ENCODE results near the gene DENND10. TPM values are rescaled to one million over a fixed set of nuclear protein-coding genes. Genes with fewer than 3 reads are reported as not detected.
"Not testable (repeated sequence)": the region's sequence is repeated elsewhere in the genome, so short reads cannot be mapped to it uniquely, and the experiment has no call there.

DENND10 gene
- total RNA-seq, 6 experiments from 2014 or later, result 24.0 to 46.4 (median 36.1) TPM

GRCh38 chr10:119143657-119144056 is 39.7 kb downstream of the DENND10 start:
- no peak for ATAC-seq
- 95% methylated on average over 9 of the region's 10 CpGs for WGBS (ENCODE audit: insufficient coverage, low coverage, low lambda C conversion rate, missing lambda C conversion rate)
- intact Hi-C loops (cut with DNase I), result no loop called here
- H3K9me3 ChIP-seq, result no peaks in the 10 kb centered on the region
- H3K27me3 ChIP-seq, result no peaks in the 10 kb centered on the region
- H3K4me3 ChIP-seq, result no peak overlapping the region
- H3K27ac ChIP-seq, result no peak overlapping the region
- DNase-seq, result no peak
- no peak for TF ChIP-seq POLR2A (IDR thresholded peaks at IDR 0.05)
- TF ChIP-seq, protein P1, sequence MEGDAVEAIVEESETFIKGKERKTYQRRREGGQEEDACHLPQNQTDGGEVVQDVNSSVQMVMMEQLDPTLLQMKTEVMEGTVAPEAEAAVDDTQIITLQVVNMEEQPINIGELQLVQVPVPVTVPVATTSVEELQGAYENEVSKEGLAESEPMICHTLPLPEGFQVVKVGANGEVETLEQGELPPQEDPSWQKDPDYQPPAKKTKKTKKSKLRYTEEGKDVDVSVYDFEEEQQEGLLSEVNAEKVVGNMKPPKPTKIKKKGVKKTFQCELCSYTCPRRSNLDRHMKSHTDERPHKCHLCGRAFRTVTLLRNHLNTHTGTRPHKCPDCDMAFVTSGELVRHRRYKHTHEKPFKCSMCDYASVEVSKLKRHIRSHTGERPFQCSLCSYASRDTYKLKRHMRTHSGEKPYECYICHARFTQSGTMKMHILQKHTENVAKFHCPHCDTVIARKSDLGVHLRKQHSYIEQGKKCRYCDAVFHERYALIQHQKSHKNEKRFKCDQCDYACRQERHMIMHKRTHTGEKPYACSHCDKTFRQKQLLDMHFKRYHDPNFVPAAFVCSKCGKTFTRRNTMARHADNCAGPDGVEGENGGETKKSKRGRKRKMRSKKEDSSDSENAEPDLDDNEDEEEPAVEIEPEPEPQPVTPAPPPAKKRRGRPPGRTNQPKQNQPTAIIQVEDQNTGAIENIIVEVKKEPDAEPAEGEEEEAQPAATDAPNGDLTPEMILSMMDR (IDR thresholded peaks at IDR 0.05), result no peak
- H3K36me3 ChIP-seq, result peaks cover 0 to 18% (median 8%) of the 10 kb centered on the region in 4 donors
- H3K4me1 ChIP-seq, result no peaks in the 10 kb centered on the region

- Histone ChIP-seq H3K36me3 (peaks cover 0 to 37% (median 16%) of the 10 kb centered on the region in 4 donors), H3K4me3 (no peak overlapping the region)
- 91% methylated on average over 6 of the region's 8 CpGs for WGBS (ENCODE audit: insufficient coverage, low coverage, low lambda C conversion rate, missing lambda C conversion rate)
These were observed 45.2 kb downstream of the DENND10 start for GRCh38 chr10:119149157-119149556.

GRCh38 chr10:119149729-119150128 is 45.8 kb downstream of the DENND10 start:
- no peak for DNase-seq
- Histone ChIP-seq H3K4me3 (no peak overlapping the region), H3K27ac (no peak overlapping the region), H3K4me1 (no peaks in the 10 kb centered on the region), H3K27me3 (no peaks in the 10 kb centered on the region), H3K36me3 (peaks cover 0 to 42% (median 20%) of the 10 kb centered on the region in 4 donors), H3K9me3 (no peaks in the 10 kb centered on the region)
- intact Hi-C loops (cut with DNase I), result no loop called here
- WGBS (ENCODE audit: insufficient coverage, low coverage, low lambda C conversion rate, missing lambda C conversion rate), result 93% methylated on average over 10 of the region's 13 CpGs
- TF ChIP-seq, protein P1 (IDR thresholded peaks at IDR 0.05), result no peak
- no peak for TF ChIP-seq POLR2A (IDR thresholded peaks at IDR 0.05)
- no peak for ATAC-seq

More at GRCh38 chr10:119149157-119149556, 45.2 kb downstream of the DENND10 start:
- no peak overlapping the region for H3K27ac ChIP-seq
- no peak for DNase-seq
- no peaks in the 10 kb centered on the region for H3K27me3 ChIP-seq
- ATAC-seq, result no peak
- intact Hi-C loops (cut with DNase I), result no loop called here
- TF ChIP-seq POLR2A (IDR thresholded peaks at IDR 0.05), result no peak
- TF ChIP-seq, protein P1 (IDR thresholded peaks at IDR 0.05), result no peak
- no peaks in the 10 kb centered on the region for H3K4me1 ChIP-seq
- H3K9me3 ChIP-seq, result no peaks in the 10 kb centered on the region

DNA sequence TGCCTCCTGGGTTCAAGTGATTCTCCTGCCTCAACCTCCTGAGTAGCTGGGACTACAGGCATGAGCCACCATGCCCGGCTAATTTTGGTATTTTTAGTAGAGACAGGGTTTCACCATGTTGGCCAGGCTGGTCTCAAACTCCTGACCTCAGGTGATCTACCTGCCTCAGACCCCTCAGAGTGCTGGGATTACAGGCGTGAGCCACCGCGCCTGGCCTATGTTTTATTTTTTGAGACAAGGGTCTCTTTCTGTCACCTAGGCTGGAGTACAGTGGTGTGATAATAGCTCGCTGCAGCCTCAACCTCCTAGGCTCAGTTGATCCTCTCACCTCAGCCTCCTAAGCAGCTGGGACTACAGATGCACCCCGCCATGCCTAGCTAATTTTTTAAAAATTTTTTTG is 47.7 kb downstream of the DENND10 start:
- ATAC-seq; H3K4me3 ChIP-seq; H3K4me1 ChIP-seq; H3K27ac ChIP-seq; DNase-seq; H3K9me3 ChIP-seq; H3K27me3 ChIP-seq; intact Hi-C loops (cut with DNase I): not testable (repeated sequence)
- 93% methylated on average over 3 of the region's 6 CpGs for WGBS (ENCODE audit: insufficient coverage, low coverage, low lambda C conversion rate, missing lambda C conversion rate)
- peaks cover 0 to 54% (median 24%) of the 10 kb centered on the region in 4 donors for H3K36me3 ChIP-seq

DNA sequence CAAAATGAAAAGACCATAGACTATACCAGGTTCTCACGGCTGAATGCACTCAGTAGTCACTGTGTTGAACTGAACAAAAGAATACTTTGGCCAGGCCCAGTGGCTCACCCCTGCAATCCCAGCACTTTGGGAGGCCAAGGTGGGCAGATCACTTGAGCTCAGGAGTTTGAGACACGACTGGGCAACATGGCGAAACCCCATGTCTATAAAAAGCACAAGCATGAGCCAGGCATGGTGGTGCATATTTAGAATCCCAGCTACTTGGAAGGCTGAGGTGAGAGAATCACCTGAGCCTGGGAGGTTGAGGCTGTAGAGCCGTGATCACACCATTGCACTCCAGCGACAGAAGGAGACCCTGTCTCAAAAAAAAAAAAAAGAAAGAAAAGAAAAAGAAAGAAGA is 49.1 kb downstream of the DENND10 start:
- DNase-seq (no peak), ATAC-seq (no peak)
- no peaks in the 10 kb centered on the region for H3K27me3 ChIP-seq
- H3K9me3 ChIP-seq, result no peaks in the 10 kb centered on the region
- peaks cover 0 to 54% (median 17%) of the 10 kb centered on the region in 4 donors for H3K36me3 ChIP-seq
- no peaks in the 10 kb centered on the region for H3K4me1 ChIP-seq
- H3K27ac ChIP-seq, result no peak overlapping the region
- TF ChIP-seq, protein P1 (IDR thresholded peaks at IDR 0.05), result no peak
- TF ChIP-seq POLR2A (IDR thresholded peaks at IDR 0.05), result no peak
- no peak overlapping the region for H3K4me3 ChIP-seq
- intact Hi-C loops (cut with DNase I), result no loop called here
- WGBS (ENCODE audit: insufficient coverage, low coverage, low lambda C conversion rate, missing lambda C conversion rate), result 95% methylated on average over 5 of the region's 5 CpGs
